ENCODE measurements around the gene EFNA1. TPM values are rescaled to one million over a fixed set of nuclear protein-coding genes. Genes with fewer than 3 reads are reported as not detected.

EFNA1 gene
- total RNA-seq, 3 donors from 2014 or later (not counting 1 experiment from before 2014, with no cell fraction given): 1.5 to 1.9 (median 1.9) TPM

DNA sequence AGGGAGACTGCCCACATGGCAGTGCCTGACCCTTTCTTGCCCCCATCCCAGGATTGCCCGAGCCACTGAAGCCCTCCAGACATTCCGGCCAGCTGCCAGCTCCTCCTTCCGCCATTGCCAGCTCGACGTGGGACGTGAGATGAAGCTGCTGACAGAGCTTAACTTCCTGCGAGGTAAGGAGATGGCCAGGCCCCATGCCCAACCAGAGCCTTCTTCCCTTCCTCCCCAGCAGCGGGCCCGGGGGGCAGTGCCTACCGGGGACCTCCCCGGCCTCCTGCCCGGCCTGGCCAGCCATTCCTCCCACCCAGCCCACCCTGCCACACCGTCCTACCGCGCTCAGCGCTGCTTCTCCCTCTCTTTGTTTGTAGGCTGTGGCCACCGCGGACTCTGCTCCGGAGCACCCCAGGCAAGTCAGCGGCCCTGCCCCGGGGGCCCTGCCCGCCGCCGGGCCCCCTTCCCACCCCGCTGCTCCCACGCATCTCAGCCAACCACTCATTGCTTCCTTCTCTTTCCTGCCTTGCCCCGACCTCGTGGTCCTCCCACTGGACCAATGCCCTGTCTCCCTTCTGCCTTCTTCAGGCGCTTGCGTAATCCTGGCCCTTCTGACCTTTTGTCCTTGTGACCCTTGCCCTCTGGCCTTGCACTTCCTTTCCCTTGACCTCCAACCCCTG is 50.9 kb downstream of the EFNA1 start:
- no peak for ATAC-seq
- Mint-ChIP-seq H3K36me3 (no peaks in the 10 kb centered on the region), H3K27me3 (ENCODE audit: low read depth in 2 of 2) (peaks cover 0 to 5% of the 10 kb centered on the region in 2 donors), H3K4me1 (peaks cover 12 to 23% of the 10 kb centered on the region in 2 donors), H3K27ac (peak overlapping the region in 1 of 2 donors; percentile 25), H3K9me3 (no peaks in the 10 kb centered on the region), H3K4me3 (no peak overlapping the region)
- DNase-seq: no peak
- WGBS (ENCODE audit: insufficient coverage): 91% methylated on average over 29 of the region's 30 CpGs
- peaks cover 2% of the 10 kb centered on the region for H3K36me3 ChIP-seq (ENCODE audit: control insufficient read depth, insufficient read depth, low read length)
- H3K4me1 ChIP-seq (ENCODE audit: control insufficient read depth, insufficient read depth, low read length): peaks cover 20% of the 10 kb centered on the region
- no peak overlapping the region for H3K4me3 ChIP-seq (ENCODE audit: low read length)
- no peak for TF ChIP-seq CTCF (IDR thresholded peaks at IDR 0.05)
- intact Hi-C loops (cut with micrococcal nuclease): loop anchor here (5.0 kb wide), 2 partner anchors 49 to 414 kb away; no protein-coding TSS in a partner anchor
- no peaks in the 10 kb centered on the region for H3K27me3 ChIP-seq (ENCODE audit: control insufficient read depth, insufficient read depth, low read length)
- H3K9me3 ChIP-seq (ENCODE audit: control insufficient read depth, insufficient read depth, low read length): no peaks in the 10 kb centered on the region
- H3K27ac ChIP-seq (ENCODE audit: low read length): no peak overlapping the region

DNA sequence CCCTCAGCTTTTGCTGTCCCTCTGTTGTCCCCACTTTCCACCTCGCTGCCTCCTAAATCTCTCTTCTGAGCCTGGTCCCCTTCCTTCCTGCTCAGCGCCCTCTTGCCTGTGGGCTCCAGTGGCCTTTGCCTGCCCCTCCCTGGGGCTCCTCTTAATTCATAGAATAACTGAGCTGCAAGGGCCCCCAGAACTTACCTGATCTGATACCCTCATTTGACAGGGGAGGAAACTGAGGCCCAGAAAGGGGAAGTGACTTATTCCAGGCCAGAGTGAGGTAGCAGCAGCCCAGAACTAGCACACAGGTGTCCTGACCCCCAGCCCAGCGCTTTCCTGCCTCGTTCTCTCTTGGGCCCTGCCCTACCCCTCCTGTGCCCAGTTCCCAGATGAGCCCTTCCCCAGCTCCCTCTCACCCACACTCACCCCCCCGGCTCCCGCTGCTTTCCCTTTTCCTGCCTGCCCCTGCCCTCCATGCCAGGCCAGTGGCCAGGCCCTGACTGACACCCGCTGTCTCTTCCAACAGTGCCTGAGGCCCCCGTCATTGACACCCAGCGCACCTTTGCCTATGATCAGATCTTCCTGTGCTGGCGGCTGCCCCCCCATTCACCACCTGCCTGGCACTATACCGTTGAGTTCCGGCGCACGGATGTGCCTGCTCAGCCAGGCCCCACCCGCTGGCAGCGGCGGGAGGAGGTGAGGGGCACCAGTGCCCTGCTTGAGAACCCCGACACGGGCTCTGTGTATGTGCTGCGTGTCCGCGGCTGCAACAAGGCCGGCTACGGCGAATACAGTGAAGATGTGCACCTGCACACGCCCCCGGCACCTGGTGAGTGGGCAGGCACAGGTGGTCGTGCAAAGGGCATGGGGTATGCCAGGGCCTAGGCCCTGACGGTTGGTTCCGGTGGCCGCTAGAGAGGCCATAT is 51.7 kb downstream of the EFNA1 start:
- intact Hi-C loops (cut with micrococcal nuclease): loop anchor here (5.0 kb wide), 2 partner anchors 48 to 413 kb away; no protein-coding TSS in a partner anchor
- Histone ChIP-seq H3K4me1 (ENCODE audit: control insufficient read depth, insufficient read depth, low read length) (peaks cover 15% of the 10 kb centered on the region), H3K27me3 (ENCODE audit: control insufficient read depth, insufficient read depth, low read length) (no peaks in the 10 kb centered on the region), H3K27ac (ENCODE audit: low read length) (no peak overlapping the region), H3K36me3 (ENCODE audit: control insufficient read depth, insufficient read depth, low read length) (peaks cover 2% of the 10 kb centered on the region), H3K4me3 (ENCODE audit: low read length) (no peak overlapping the region), H3K9me3 (ENCODE audit: control insufficient read depth, insufficient read depth, low read length) (no peaks in the 10 kb centered on the region)
- ATAC-seq (no peak), DNase-seq (no peak)
- TF ChIP-seq CTCF (IDR thresholded peaks at IDR 0.05): no peak
- Mint-ChIP-seq H3K4me1 (peaks cover 10 to 16% of the 10 kb centered on the region in 2 donors), H3K4me3 (no peak overlapping the region), H3K27ac (peak overlapping the region in 1 of 2 donors; percentile 25), H3K9me3 (no peaks in the 10 kb centered on the region), H3K27me3 (ENCODE audit: low read depth in 2 of 2) (no peaks in the 10 kb centered on the region), H3K36me3 (no peaks in the 10 kb centered on the region)
- 96% methylated on average over 31 of the region's 31 CpGs for WGBS (ENCODE audit: insufficient coverage)

DNA sequence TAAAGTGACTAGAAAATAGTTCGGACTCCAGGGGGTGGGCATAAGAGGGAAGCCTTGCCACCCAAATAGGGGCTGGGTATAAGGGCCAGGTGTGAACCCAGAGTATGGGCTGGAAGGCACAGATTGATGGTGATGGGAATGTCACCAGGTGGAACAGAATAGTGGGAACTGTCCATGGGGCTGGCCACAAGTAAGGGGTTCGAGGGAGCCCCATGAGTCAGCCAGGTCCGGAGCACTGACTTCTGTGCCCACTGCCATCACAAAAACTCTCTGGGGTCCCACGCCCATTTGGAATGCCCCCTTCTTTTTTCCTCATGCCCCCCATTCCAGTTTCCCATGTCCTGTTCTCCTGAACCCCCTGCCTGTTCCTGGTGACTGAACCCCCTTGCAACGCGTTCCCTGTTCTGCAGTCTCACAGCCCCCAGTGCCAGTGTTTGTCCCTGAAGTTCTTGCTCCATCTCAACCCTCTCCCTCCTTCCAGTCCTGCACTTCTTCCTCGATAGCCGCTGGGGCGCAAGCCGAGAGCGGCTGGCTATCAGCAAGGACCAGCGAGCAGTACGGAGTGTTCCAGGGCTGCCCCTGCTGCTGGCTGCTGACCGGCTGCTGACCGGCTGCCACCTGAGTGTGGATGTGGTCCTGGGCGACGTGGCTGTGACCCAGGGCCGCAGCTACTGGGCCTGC is 53.8 kb downstream of the EFNA1 start:
- TF ChIP-seq CTCF (IDR thresholded peaks at IDR 0.05): no peak
- Mint-ChIP-seq H3K4me1 (peaks cover 6 to 7% of the 10 kb centered on the region in 2 donors), H3K4me3 (no peak overlapping the region), H3K27ac (no peak overlapping the region), H3K9me3 (no peaks in the 10 kb centered on the region), H3K36me3 (no peaks in the 10 kb centered on the region), H3K27me3 (ENCODE audit: low read depth in 2 of 2) (no peaks in the 10 kb centered on the region)
- no peak overlapping the region for H3K4me3 ChIP-seq (ENCODE audit: low read length)
- H3K4me1 ChIP-seq (ENCODE audit: control insufficient read depth, insufficient read depth, low read length): peaks cover 24% of the 10 kb centered on the region
- H3K9me3 ChIP-seq (ENCODE audit: control insufficient read depth, insufficient read depth, low read length): no peaks in the 10 kb centered on the region
- peaks cover 2% of the 10 kb centered on the region for H3K36me3 ChIP-seq (ENCODE audit: control insufficient read depth, insufficient read depth, low read length)
- ATAC-seq (no peak), DNase-seq (no peak)
- no peaks in the 10 kb centered on the region for H3K27me3 ChIP-seq (ENCODE audit: control insufficient read depth, insufficient read depth, low read length)
- 97% methylated on average over 18 of the region's 18 CpGs for WGBS (ENCODE audit: insufficient coverage)
- intact Hi-C loops (cut with micrococcal nuclease): no loop called here
- H3K27ac ChIP-seq (ENCODE audit: low read length): no peak overlapping the region

Measured in natural killer cell (primary cell).